Heart right ventricle (tissue), 16 donors: ENCODE results near the gene PIGM. TPM values are rescaled to one million over a fixed set of nuclear protein-coding genes. Genes with fewer than 3 reads are reported as not detected.
A peak's percentile ranks its signal among the peaks of the same experiment; 100 is the strongest.

Experiments used
- ATAC-seq, 8 donors: fragments of 200-7000 bp; cut with Tn5 transposase; one replicate each; pipeline ENCODE4 v1.9.1; 2020; ENCODE audit warnings: mild to moderate bottlenecking in 8 of 8, moderate library complexity in 8 of 8, moderate number of reproducible peaks in 1 of 8
- DNase-seq, 2 donors: peaks; one replicate each; pipeline ENCODE4 v3.0.0-alpha.2; 2020
- H3K27ac ChIP-seq, 10 donors: fragments of 200-600 bp; sonication (generic) in 2 of 10; one replicate each; pipeline versions ENCODE4 v1.5.0 to v1.8.0; 2020 to 2022; ENCODE audit warnings: mild to moderate bottlenecking in 3 of 10
- H3K27me3 ChIP-seq, 7 donors: fragments of 200-600 bp; one replicate each; pipeline ENCODE4 v1.8.0; 2021 to 2022; ENCODE audit warnings: mild to moderate bottlenecking in 2 of 7
- H3K36me3 ChIP-seq, 9 donors: fragments of 200-600 bp; sonication (generic) in 1 of 9; one replicate each; pipeline versions ENCODE4 v1.5.0 to v1.8.0; 2020 to 2022; ENCODE audit warnings: mild to moderate bottlenecking in 2 of 9
- H3K4me1 ChIP-seq, 9 donors: fragments of 200-600 bp; sonication (generic) in 1 of 9; one replicate each; pipeline versions ENCODE4 v1.5.0 to v1.8.0; 2020 to 2022; ENCODE audit warnings: mild to moderate bottlenecking in 4 of 9
- H3K4me3 ChIP-seq, 10 donors: fragments of 200-600 bp; sonication (generic) in 2 of 10; one replicate each; pipeline versions ENCODE4 v1.5.0 to v1.8.0; 2020 to 2022; ENCODE audit warnings: mild to moderate bottlenecking in 7 of 10, moderate library complexity in 2 of 10
- H3K9me3 ChIP-seq, 11 donors: fragments of 200-600 bp in 10 of 11; sonication (generic) in 2 of 11; one replicate each; pipeline versions ENCODE4 v1.5.0 to v1.8.0; 2013 to 2022; ENCODE audit warnings: mild to moderate bottlenecking in 2 of 11, control low read depth in 1 of 11, moderate library complexity in 1 of 11
- WGBS, 2 donors: extraction: QIAGEN DNeasy Blood & Tissue Kit; methylation state at CpG; one replicate each; pipeline ENCODE4 v1.1.7; 2013; ENCODE audit warnings: inconsistent platforms in 1 of 2; 5-methylcytosine and 5-hydroxymethylcytosine counted together
- intact Hi-C, 10 donors: fragments of 100-400 bp; cut with DNase I; formaldehyde crosslinking; loops; one replicate each; pipeline versions ENCODE4 v1.11.1 to v1.14.2; 2022
- polyA plus RNA-seq, 2 donors: library from polyadenylated mRNA; stranded (reverse); fragments of 200-250 nt; gene quantifications; one replicate each; pipeline ENCODE4 v1.2.3, GENCODE V29; 2013
- total RNA-seq, 10 donors: library from RNA; stranded (reverse); fragmentation: NEBNext Ultra II Directional in 3 of 10; extraction: Animal tissue kit (Norgen Biotek cat#: 25700) in 3 of 10; gene quantifications; one replicate each; pipeline versions ENCODE4 v1.2.1 to v1.2.4, GENCODE V29; 2021 to 2023
- TF ChIP-seq, protein P1 (sequence below), 9 donors: fragments of 200-600 bp; sonication (generic) in 2 of 9; IDR thresholded peaks; one replicate each; pipeline versions ENCODE4 v1.5.0 to v1.8.0; 2021 to 2022; ENCODE audit warnings: antibody characterized with exemption in 9 of 9, mild to moderate bottlenecking in 5 of 9, moderate library complexity in 1 of 9
- donor health status: Arrhythmogenic right ventricular cardiomyopathy.
- donor health status: ischemic (EF 13 %, LVEDD 7.1; RV severe dilation, severe dysfunction).
- donor health status: healthy with polysubstance abuse.
- donor health status: DM: no; HTN: yes; CAD: no.
- donor health status: DM: no; HTN: no; CAD: no.
- donor health status: ischemic (EF 25% LVEDD 6.9; RV normal size, moderate dysfunction).
- donor health status: ischemic (EF 25% LVEDD 5.7; RV mildly dilated, moderate dysfunction).
- donor health status: healthy.
- donor health status: DM: yes; HTN: yes; CAD: no.
- donor health status: Ischemic cardiomyopathy.
- donor health status: ischemic (EF 35%, LVEDD 5.7; RV mildly dilated, moderate dysfunction).
- donor health status: nonischemic (EF 11% LVEDD 7.7; RV severe dilation, severe dysfunction).
- donor health status: DM: yes; HTN: yes; CAD: no.
- donor health status: PGD.
- donor health status: ischemic (EF 29% LVEDD 5.4; RV normal size, mild dysfunction).
- donor health status: nonischemic (EF 23%, LVEDD 6.1; RV moderate dilation, normal function).

PIGM gene
- total and polyA plus RNA-seq, 12 donors: 1.5 to 3.0 (median 2.5) TPM

DNA sequence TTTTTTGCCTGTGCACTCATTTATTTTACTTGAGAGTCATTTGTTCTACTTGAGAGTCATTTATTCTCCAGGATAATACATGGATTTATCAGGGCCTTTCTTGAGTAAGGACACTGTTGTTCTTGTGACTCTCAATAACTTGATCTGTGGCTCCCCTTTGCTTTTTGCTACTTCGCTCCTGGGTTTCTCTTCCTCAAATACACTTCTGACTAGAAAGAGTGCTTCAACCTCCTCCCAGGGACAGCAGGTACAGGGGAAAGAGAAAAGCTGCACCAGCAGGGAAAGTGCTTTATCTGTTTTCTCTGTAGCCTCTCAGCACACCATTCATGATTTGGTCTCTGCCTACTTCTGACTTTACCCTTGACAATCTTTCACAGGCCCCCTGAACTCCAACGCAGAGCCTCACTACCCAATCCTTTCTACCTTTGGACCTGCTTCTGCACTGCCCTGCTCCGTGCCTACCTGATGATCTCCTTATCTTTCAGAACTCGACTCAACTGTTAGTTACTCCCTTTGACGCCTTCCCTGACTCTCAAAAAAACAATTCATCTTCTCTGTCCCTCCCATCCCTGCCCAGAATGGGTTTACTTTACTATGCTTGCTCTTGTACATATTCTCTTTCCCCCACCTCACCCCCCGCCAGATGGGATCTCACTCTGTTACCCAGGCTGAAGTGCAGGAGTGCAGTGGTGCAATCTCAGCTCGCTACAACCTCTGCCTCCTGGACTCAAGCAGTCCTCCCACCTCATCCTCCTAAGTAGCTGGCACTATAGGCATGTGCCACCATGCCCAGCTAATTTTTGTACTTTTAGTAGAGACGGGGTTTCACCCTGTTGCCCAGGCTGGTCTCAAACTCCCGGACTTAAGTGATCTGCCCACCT is 15.6 kb upstream of the PIGM start:
- no peak overlapping the region for H3K27ac ChIP-seq
- WGBS, 2 donors: 76 to 77% methylated on average over 9 of the region's 9 CpGs
- peaks cover 0 to 16% (median 5%) of the 10 kb centered on the region in 7 donors for H3K27me3 ChIP-seq
- H3K4me1 ChIP-seq: peaks cover 4 to 13% (median 11%) of the 10 kb centered on the region in 9 donors
- TF ChIP-seq, protein P1, sequence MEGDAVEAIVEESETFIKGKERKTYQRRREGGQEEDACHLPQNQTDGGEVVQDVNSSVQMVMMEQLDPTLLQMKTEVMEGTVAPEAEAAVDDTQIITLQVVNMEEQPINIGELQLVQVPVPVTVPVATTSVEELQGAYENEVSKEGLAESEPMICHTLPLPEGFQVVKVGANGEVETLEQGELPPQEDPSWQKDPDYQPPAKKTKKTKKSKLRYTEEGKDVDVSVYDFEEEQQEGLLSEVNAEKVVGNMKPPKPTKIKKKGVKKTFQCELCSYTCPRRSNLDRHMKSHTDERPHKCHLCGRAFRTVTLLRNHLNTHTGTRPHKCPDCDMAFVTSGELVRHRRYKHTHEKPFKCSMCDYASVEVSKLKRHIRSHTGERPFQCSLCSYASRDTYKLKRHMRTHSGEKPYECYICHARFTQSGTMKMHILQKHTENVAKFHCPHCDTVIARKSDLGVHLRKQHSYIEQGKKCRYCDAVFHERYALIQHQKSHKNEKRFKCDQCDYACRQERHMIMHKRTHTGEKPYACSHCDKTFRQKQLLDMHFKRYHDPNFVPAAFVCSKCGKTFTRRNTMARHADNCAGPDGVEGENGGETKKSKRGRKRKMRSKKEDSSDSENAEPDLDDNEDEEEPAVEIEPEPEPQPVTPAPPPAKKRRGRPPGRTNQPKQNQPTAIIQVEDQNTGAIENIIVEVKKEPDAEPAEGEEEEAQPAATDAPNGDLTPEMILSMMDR (IDR thresholded peaks at IDR 0.05): no peak
- no peak for DNase-seq
- H3K9me3 ChIP-seq: no peaks in the 10 kb centered on the region
- no peaks in the 10 kb centered on the region for H3K36me3 ChIP-seq
- H3K4me3 ChIP-seq: peak overlapping the region in 2 of 10 donors; percentile 22 to 35
- ATAC-seq: peak in 1 of 8 donors; percentile 6
- intact Hi-C loops: loop anchor here in 6 of 10 donors (1.0 to 5.0 kb wide), 2 partner anchors 31 to 35 kb away; partner anchors contain the start of gene KCNJ9 (in 5 of the 6)

DNA sequence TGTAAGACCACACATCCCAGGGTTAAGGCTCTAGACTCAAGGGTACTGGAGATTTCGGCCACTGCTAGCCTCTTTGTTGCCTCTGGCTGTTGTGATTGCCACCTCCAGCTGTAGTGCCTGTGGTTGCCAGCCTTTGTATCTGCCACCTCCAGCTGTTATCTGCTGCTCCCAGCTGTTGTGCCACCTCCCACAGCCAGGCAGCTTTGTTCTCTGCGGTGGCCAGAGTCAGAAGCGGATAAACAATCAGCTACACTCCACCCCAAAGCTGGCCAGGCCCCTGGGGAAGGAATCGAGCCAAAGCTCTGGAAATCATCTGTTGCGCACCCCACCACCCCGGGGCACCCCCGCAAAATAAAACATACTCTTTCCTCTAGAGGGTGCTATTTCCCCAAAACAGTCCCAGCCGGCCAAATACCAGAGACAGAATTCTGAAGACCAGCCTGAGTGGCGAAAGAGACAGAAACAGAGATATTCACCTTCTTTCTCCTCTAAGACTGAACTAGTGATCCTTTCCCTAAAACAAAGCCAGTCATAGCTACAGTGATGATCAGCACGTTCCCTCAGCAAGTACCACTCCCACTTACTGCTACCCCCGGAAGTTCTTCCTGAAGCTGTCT is 14.8 kb upstream of the PIGM start:
- no peaks in the 10 kb centered on the region for H3K9me3 ChIP-seq
- intact Hi-C loops: loop anchor here in 6 of 10 donors (1.0 to 5.0 kb wide), 2 partner anchors 32 to 36 kb away; partner anchors contain the start of gene KCNJ9 (in 5 of the 6)
- TF ChIP-seq, protein P1 (IDR thresholded peaks at IDR 0.05): peak; percentile 41 to 67 (median 58)
- no peaks in the 10 kb centered on the region for H3K36me3 ChIP-seq
- peak; percentile 44 to 46 for DNase-seq
- H3K4me3 ChIP-seq: peak overlapping the region in 3 of 10 donors; percentile 1 to 35 (median 22)
- H3K27me3 ChIP-seq: peaks cover 0 to 10% (median 4%) of the 10 kb centered on the region in 7 donors
- 4 to 5% methylated on average over 11 of the region's 11 CpGs for WGBS, 2 donors
- peaks cover 4 to 13% (median 11%) of the 10 kb centered on the region in 9 donors for H3K4me1 ChIP-seq
- ATAC-seq: peak; percentile 70 to 91 (median 84)
- H3K27ac ChIP-seq: no peak overlapping the region

DNA sequence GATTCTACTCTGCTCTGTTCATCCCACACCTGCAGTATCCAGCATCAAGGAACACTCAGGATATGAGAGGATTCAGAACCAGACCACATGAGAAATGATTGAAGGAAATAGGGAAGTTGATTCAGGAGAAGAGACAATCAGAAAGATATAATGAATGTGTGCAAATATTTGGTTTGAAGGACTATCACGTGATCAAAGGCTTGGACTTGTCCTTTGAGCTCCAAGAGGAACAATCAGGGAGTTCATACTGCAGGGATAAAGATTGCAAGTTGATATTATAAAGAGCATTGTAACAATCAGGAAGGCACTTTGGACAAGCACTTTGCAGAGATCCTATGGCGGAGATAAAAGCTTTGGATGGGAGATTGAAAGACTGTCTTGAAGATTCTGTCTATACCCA is 13.9 kb upstream of the PIGM start:
- intact Hi-C loops: loop anchor here in 5 of 10 donors (5.0 kb wide), 1 partner anchor 37 kb away; the partner anchor contains the start of gene KCNJ9 (in 5 of the 5)
- DNase-seq: no peak
- Histone ChIP-seq H3K36me3 (no peaks in the 10 kb centered on the region), H3K9me3 (no peaks in the 10 kb centered on the region), H3K4me1 (peaks cover 4 to 13% (median 11%) of the 10 kb centered on the region in 9 donors), H3K27me3 (peaks cover 0 to 10% (median 0%) of the 10 kb centered on the region in 7 donors), H3K4me3 (no peak overlapping the region), H3K27ac (no peak overlapping the region)
- WGBS, 2 donors: 74% methylated on average over 2 of the region's 2 CpGs
- ATAC-seq: no peak
- TF ChIP-seq, protein P1 (IDR thresholded peaks at IDR 0.05): no peak

DNA sequence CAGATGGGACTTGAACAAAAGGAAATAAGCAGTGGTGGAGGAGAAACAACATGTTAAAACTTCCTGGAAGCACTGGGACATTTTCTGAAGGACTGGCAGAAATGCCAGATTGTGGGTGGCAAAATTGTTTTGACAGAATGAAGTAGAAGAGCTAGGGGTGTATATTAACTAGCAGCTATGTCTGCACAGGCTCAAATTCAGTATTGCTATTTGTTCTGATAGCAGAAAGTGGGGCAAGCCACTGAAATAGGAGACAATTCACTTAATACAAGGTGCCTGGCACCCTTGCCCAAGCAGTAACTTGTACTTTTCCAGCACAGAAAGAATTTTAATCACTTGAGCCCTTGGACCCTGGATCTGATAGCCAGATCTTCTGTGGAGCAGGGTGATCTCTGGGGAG is 11.8 kb upstream of the PIGM start:
- no peak overlapping the region for H3K4me3 ChIP-seq
- no peaks in the 10 kb centered on the region for H3K36me3 ChIP-seq
- ATAC-seq (no peak), DNase-seq (no peak)
- no peak overlapping the region for H3K27ac ChIP-seq
- H3K9me3 ChIP-seq: no peaks in the 10 kb centered on the region
- H3K27me3 ChIP-seq: peaks cover 0 to 5% (median 0%) of the 10 kb centered on the region in 7 donors
- peaks cover 4 to 13% (median 11%) of the 10 kb centered on the region in 9 donors for H3K4me1 ChIP-seq
- TF ChIP-seq, protein P1 (IDR thresholded peaks at IDR 0.05): no peak
- intact Hi-C loops: no loop called here
